Urinary bladder (tissue), 4 donors: ENCODE results near the gene ZBTB20. TPM values are rescaled to one million over a fixed set of nuclear protein-coding genes. Genes with fewer than 3 reads are reported as not detected.
"Not testable (repeated sequence)": the region's sequence is repeated elsewhere in the genome, so short reads cannot be mapped to it uniquely, and the experiment has no call there.

Experiments
- DNase-seq: peaks from one replicate; pipeline ENCODE4 v3.0.0-alpha.2; 2015; ENCODE audit errors: extremely low spot score
- H3K27ac ChIP-seq: one replicate; pipeline ENCODE4 v1.5.1; 2013; ENCODE audit warnings: low read depth, mild to moderate bottlenecking, moderate library complexity
- H3K36me3 ChIP-seq: one replicate; pipeline ENCODE4 v1.6.1; 2013; ENCODE audit warnings: mild to moderate bottlenecking, moderate library complexity; ENCODE audit not compliant: insufficient read depth
- H3K4me1 ChIP-seq: one replicate; pipeline ENCODE4 v1.6.1; 2013; ENCODE audit warnings: mild to moderate bottlenecking, moderate library complexity; ENCODE audit not compliant: insufficient read depth
- H3K4me3 ChIP-seq: one replicate; pipeline ENCODE4 v1.5.1; 2013; ENCODE audit warnings: low read depth, low read length
- WGBS: extraction: QIAGEN DNeasy Blood & Tissue Kit; methylation state at CpG from one replicate; pipeline ENCODE4 v1.1.7; 2013; 5-methylcytosine and 5-hydroxymethylcytosine counted together
- polyA plus RNA-seq: library from polyadenylated mRNA; stranded (reverse); fragments of 200-250 nt; gene quantifications from one replicate; pipeline ENCODE4 v1.2.3, GENCODE V29; 2013
- total RNA-seq: library from RNA; depleted of rRNA; stranded (reverse); fragments of >200 nt; gene quantifications from one replicate; pipeline ENCODE4 v1.2.3, GENCODE V29; 2014
- donor health status: healthy with polysubstance abuse.
- donor health status: healthy.

The ZBTB20 gene
- total and polyA plus RNA-seq, 2 donors, result 1.5 to 99.9 TPM

GRCh38 chr3:114700637-114701234 is 446.4 kb downstream of the ZBTB20 start:
- Histone ChIP-seq H3K4me3 (no peak overlapping the region), H3K4me1 (no peaks in the 10 kb centered on the region), H3K27ac (no peak overlapping the region), H3K36me3 (no peaks in the 10 kb centered on the region)
- WGBS, result 82% methylated on average over 1 of the region's 1 CpG
- no peak for DNase-seq

- Histone ChIP-seq H3K4me3 (no peak overlapping the region), H3K4me1 (no peaks in the 10 kb centered on the region), H3K27ac (no peak overlapping the region), H3K36me3 (no peaks in the 10 kb centered on the region)
- no peak for DNase-seq
- 77% methylated on average over 5 of the region's 5 CpGs for WGBS
Observed at GRCh38 chr3:114698146-114699105, 448.7 kb downstream of the ZBTB20 start.

DNA sequence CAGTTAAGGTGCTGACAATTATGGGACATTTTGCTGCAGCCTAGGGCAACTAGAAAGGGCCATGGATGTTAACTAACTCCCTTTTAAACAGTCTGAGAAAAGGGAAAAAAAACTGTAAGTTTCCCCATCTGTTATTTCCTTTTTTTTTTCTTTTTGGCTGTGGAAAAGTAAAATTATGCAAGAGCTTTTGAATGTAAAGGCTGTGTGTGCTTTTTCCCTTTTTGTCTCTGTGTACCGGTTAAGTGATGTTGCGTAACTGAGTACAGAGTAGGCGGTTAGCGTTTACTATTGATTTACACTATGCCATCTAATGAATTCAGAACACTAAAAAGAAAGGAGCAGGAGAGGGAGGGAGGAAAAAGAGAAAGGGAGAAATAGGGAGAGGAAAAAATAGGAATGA is 449.7 kb downstream of the ZBTB20 start:
- 91% methylated on average over 4 of the region's 4 CpGs for WGBS
- H3K27ac ChIP-seq, result no peak overlapping the region
- no peaks in the 10 kb centered on the region for H3K4me1 ChIP-seq
- peaks cover 2% of the 10 kb centered on the region for H3K36me3 ChIP-seq
- no peak for DNase-seq
- H3K4me3 ChIP-seq, result no peak overlapping the region

DNA sequence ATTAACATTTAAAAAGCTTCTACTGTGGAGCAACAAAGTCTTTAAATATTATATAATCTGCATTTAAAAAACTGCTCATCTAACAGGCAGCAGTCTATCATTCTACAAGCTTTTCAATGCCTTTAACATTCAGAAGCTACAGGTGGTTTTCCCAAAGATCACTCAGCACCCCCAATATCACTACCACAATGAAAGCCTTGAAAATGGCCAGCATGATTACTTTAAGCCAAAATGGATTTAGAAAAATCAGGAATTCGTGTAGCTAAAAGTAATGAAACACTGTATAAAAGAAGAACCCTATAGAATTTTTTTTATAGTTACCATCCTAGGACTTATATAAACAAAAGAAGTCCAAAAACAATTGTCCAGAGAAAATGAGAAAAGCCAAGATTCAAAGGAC is 452.8 kb downstream of the ZBTB20 start:
- no peak for DNase-seq
- WGBS, result 97% methylated on average over 1 of the region's 1 CpG
- no peaks in the 10 kb centered on the region for H3K4me1 ChIP-seq
- H3K4me3 ChIP-seq, result no peak overlapping the region
- no peak overlapping the region for H3K27ac ChIP-seq
- H3K36me3 ChIP-seq, result peaks cover 2% of the 10 kb centered on the region

DNA sequence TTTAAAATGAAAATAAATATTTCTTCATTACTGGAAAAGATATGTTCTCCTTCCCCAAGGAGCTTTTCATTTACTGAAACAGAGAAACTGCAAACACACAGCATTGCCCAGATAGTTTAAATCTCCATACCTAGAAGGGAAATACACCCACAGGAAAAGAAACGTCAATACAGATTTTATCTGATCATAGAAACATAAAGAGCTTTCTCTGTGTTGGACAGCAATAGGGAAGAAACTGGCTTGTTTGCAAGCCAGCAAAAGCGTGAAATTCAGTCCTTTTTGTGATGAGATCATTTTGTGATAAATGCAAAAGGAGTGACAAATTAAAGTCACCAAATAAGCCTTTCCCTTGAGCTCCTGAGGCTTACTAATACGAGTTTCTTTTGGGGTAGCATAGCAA is 455.2 kb downstream of the ZBTB20 start:
- no peak for DNase-seq
- Histone ChIP-seq H3K4me1 (no peaks in the 10 kb centered on the region), H3K4me3 (no peak overlapping the region), H3K27ac (no peak overlapping the region), H3K36me3 (peaks cover 2% of the 10 kb centered on the region)
- WGBS, result 62% methylated on average over 3 of the region's 3 CpGs

DNA sequence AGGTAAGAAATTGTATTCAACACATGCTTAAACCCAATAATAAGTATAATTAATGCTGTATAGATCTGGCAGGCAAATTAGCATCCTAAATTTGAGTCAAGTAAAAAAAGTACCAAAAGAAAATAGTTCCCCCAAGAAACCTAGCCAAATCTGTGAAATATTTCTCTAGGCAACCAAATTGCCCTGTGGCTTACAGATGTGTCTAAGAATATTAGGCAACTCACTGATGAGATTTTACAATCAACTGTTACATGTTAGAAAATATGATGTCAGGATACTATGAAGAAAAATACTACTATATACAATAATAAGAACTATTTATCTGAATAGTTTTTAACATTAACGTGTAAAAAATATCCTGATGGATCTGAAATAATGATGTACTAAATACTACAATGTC is 456.2 kb downstream of the ZBTB20 start:
- no peak overlapping the region for H3K4me3 ChIP-seq
- DNase-seq, result no peak
- H3K36me3 ChIP-seq, result peaks cover 2% of the 10 kb centered on the region
- H3K27ac ChIP-seq, result no peak overlapping the region
- peaks cover 2% of the 10 kb centered on the region for H3K4me1 ChIP-seq
- 97% methylated on average over 1 of the region's 1 CpG for WGBS

- H3K27ac ChIP-seq, result peak overlapping the region; percentile 16
- no peak overlapping the region for H3K4me3 ChIP-seq
- no peak for DNase-seq
- 64% methylated on average over 3 of the region's 3 CpGs for WGBS
- H3K36me3 ChIP-seq, result no peaks in the 10 kb centered on the region
- H3K4me1 ChIP-seq, result peaks cover 2% of the 10 kb centered on the region
Observed at GRCh38 chr3:114687151-114687550, 459.9 kb downstream of the ZBTB20 start.

DNA sequence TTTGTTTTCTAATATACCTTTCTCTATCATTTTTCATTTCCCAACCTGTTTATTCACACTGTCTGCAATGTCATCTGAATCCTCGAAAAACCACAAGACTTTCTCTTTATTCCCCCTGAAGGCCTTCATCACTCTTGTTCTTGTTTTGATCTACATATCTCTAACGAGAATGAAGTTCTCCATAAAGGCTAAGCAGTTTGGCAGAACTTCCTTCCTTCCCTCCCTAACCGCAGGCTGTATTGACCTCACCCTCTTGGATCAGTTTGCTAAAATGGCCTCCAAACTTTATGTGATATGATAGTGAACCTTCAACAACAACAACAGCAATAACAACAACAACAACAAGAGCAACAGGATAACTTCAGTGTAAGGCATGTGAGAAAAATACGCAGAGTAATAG is 460.5 kb downstream of the ZBTB20 start:
- H3K27ac ChIP-seq, result peak overlapping the region; percentile 16
- H3K4me1 ChIP-seq, result peaks cover 2% of the 10 kb centered on the region
- no peak overlapping the region for H3K4me3 ChIP-seq
- H3K36me3 ChIP-seq, result no peaks in the 10 kb centered on the region
- 51% methylated on average over 4 of the region's 4 CpGs for WGBS
- DNase-seq, result no peak

GRCh38 chr3:114685161-114685560 is 461.9 kb downstream of the ZBTB20 start:
- WGBS, result 84% methylated on average over 4 of the region's 4 CpGs
- H3K4me1 ChIP-seq, result peaks cover 2% of the 10 kb centered on the region

GRCh38 chr3:114680299-114680698 is 466.8 kb downstream of the ZBTB20 start:
- no peak overlapping the region for H3K27ac ChIP-seq
- H3K36me3 ChIP-seq, result no peaks in the 10 kb centered on the region
- WGBS, result 96% methylated on average over 1 of the region's 1 CpG
- DNase-seq, result no peak
- H3K4me1 ChIP-seq, result no peaks in the 10 kb centered on the region
- H3K4me3 ChIP-seq, result no peak overlapping the region

More at GRCh38 chr3:114685161-114685560, 461.9 kb downstream of the ZBTB20 start:
- Histone ChIP-seq H3K4me3 (peak overlapping the region; percentile 10), H3K36me3 (no peaks in the 10 kb centered on the region), H3K27ac (no peak overlapping the region)
- no peak for DNase-seq

- H3K27ac ChIP-seq, H3K36me3 ChIP-seq, DNase-seq, H3K4me3 ChIP-seq, H3K4me1 ChIP-seq: not testable (repeated sequence)
- WGBS, result 98% methylated on average over 3 of the region's 3 CpGs
Observed at GRCh38 chr3:114679773-114680172, 467.3 kb downstream of the ZBTB20 start.

DNA sequence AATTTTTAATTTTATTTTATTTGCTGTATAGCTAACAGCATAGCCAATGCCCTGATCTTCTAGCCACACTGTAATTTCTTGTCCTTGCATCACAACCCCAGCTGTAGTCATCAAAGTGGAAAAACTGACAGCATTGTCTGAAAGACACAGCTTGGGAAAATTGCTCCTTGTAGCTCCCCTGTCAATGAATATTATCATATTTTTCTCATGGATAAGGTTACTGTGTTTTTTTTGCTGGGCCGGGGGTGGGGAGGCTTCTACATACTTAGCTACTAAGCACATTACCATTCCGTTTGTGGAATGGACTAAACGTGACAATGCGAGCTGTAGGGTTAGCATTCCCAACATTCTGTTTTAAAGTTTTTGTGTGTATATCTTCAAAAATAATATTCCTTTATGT is 472.0 kb downstream of the ZBTB20 start:
- DNase-seq, result no peak
- Histone ChIP-seq H3K27ac (no peak overlapping the region), H3K36me3 (no peaks in the 10 kb centered on the region), H3K4me1 (no peaks in the 10 kb centered on the region), H3K4me3 (no peak overlapping the region)
- 89% methylated on average over 4 of the region's 4 CpGs for WGBS

DNA sequence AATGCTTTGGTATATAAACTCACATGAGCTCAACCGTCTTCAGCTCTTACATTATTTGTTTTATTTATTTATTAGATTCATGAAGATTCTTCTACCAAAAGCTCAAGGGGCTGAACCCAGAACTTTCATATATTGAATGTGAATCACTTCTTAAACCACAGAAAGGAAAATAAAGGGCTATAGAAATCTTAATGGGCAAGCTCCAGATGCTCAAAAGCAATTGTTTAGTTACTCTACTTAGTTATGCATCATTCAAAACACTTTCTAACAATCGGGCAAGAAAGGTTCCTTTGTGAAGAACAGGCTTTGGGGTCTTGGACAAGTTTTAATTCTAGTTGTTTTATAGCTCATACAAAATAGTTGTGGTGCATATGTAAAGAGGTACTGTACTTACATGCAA is 473.1 kb downstream of the ZBTB20 start:
- no peak for DNase-seq
- no peaks in the 10 kb centered on the region for H3K4me1 ChIP-seq
- WGBS, result 82% methylated on average over 2 of the region's 2 CpGs
- H3K4me3 ChIP-seq, result no peak overlapping the region
- H3K36me3 ChIP-seq, result no peaks in the 10 kb centered on the region
- no peak overlapping the region for H3K27ac ChIP-seq

GRCh38 chr3:114673481-114673880 is 473.6 kb downstream of the ZBTB20 start:
- H3K27ac ChIP-seq, result no peak overlapping the region
- 83% methylated on average over 2 of the region's 2 CpGs for WGBS
- no peak for DNase-seq

More at GRCh38 chr3:114673481-114673880, 473.6 kb downstream of the ZBTB20 start:
- H3K4me3 ChIP-seq, result no peak overlapping the region
- H3K36me3 ChIP-seq, result no peaks in the 10 kb centered on the region
- no peaks in the 10 kb centered on the region for H3K4me1 ChIP-seq
